NCI-H2107 treated with DMSO at 0.1 percent for 48 hours (cell line): Measurements from ENCODE around the gene SNX30.

Experiments
- DNase-seq: peaks from one replicate; lab custom pipeline; 2025; ENCODE audit not compliant: unreplicated experiment; lab: John Stamatoyannopoulos, UW

SNX30 gene

GRCh38 chr9:112751056-112751795, 666 bp downstream of the SNX30 start:
- peak; percentile 32 for DNase-seq

- DNase-seq = no peak
Observed at GRCh38 chr9:112752334-112753125, 2.0 kb downstream of the SNX30 start.

DNA sequence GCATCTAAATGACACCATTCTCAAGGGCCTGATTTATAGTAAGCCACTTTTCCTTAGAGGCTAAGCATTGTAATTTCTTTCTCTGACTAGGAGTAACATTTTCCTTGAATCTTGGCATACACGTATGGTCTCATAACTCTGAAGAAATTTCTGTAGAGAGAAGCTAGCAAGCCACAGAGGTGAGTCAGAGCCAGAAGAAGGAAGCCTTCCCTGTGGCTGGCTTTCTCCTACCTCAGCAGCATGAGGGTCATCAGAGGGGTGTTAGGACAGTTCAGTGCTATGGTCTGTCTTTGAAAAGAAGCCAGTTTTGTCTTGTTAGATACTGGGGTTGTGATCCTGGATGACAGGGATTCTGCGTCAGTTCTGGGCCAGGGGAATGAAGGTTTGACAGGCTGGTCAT, 3.2 kb downstream of the SNX30 start:
- DNase-seq = no peak

- DNase-seq = no peak
Observed at GRCh38 chr9:112754578-112754977, 4.0 kb downstream of the SNX30 start.

DNA sequence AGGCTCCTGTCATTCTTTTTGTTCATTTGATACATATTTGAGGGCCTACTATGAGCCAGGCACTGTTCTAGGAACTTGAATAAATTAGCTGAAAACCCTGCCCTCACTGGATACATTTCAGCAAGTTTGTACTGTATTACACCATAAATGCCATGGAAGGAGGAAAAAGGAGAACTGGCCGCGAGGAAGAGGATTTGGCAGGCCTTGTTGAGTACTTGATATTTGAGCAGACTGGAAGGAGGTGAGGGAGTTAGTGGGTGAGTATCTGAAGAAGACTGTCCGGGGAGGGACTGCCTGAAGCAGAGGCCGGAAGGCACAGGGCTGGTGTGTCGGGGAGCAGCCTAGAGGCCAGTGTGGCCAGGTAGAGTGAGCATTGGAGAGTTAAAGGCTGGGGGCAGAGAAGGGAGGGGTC, 4.5 kb downstream of the SNX30 start:
- no peak for DNase-seq

DNA sequence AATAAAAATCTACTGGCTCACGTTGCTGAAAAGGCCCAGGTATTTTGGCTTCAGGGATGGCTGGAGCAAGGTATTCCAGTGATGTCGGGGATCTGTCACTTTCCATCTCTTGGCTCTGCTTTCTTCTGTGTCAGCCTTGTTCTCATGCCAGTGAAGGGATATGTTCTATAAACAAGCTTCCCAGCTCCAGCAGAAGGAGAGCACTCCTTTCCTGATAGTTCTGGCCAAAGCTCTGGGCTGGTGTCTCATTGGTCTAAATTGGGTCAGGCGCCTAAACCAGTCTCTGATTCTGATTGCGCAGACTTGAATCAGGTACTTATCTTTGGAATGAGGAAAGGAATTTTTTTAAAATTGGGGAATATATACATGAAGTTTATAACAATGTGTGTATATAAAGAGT, 5.1 kb downstream of the SNX30 start:
- DNase-seq = no peak

DNA sequence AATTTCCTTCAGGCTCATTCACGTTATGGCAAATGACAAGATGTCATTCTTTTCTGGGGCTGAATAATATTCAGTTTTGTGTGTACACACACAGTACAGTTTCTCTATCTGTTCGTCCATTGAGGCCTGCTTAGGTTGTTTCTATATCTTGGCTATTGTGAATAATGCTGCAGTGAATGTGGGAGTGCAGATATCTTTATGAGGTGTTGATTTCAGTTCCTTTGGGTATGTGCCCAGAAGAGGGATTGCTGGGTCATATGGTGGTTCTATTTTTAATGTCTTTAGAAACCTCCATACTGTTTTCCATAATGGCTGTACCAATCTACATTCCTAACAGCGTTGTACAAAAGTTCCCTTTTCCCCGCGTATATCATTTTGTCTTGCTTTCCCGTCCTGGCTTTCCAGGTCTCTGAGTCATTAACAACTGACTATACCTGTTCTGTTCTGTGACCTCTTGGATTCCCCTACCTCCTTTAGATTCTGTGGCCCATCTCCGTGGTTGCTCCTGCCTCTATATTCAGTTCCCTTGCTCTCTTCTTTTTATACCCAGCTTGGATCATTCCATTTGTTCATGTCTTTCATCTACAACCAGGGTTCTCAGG, 6.8 kb downstream of the SNX30 start:
- no peak for DNase-seq

- no peak for DNase-seq
Observed at GRCh38 chr9:112757940-112758339, 7.4 kb downstream of the SNX30 start.

GRCh38 chr9:112760821-112761220, 10.3 kb downstream of the SNX30 start:
- DNase-seq = no peak

GRCh38 chr9:112761912-112762655, 11.5 kb downstream of the SNX30 start:
- DNase-seq = no peak

GRCh38 chr9:112762726-112763518, 12.4 kb downstream of the SNX30 start:
- no peak for DNase-seq

- DNase-seq = no peak
Observed at GRCh38 chr9:112764344-112764743, 13.8 kb downstream of the SNX30 start.

DNA sequence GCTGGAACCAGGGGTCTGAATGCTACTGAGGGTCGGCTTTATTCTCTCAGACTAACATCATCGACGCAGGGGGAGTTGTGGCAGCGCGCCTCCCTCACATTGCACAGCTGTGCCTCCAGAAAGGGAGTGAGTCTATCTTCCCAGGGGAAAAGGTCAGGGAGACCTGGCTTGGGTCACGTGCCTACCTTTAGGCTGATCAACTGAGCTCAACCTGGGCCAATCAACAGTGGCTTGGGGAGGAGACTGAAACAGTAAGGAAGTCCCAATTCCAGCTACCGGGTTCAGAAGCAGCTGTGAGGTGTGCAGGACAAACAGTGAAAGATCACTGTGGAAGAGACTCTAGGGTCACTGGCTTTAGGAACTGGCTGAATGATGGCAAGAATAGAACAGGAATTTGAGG, 14.3 kb downstream of the SNX30 start:
- DNase-seq = no peak

- DNase-seq = no peak
Observed at GRCh38 chr9:112765281-112765680, 14.7 kb downstream of the SNX30 start.

DNA sequence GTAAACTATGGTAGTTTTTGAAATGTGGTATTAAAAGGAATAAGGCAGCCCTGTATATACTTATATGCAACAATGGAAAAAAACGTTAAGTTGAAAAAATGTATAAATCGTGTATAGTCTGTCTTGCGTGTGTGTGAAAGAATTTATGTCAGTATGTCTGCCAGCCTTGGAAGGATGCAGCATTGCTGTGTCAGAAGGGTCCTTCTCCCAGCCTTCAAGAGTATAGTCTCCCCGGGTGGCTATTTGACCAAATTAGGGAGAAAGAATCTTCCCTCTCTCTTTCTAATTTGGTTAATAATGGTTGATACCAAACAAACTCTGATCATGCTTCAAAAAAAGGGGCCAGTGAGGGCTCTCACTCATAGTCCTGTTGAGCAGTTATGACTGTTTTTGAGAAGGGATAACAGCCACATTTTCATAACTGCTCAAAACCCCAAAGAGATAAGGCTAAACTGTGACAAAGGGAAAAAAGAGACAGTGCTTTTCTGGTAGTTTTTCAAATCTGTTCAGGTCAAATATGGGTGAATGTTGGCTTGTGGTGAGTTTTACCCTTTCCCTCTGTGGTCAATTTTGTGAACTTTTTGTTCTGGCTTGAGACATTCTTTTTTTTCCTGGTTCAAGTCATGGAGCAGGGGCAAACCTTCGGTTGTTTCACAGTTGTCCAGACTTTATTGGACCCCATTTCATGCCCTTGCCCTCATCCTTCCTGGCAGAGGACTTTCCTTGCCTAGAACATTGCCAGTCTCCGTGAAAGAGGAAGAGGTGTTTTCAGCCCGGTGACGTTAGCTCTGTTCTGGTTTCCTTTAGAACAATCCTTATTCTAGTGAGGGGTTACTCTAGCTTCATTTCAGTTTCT, 21.0 kb downstream of the SNX30 start:
- DNase-seq = no peak

DNA sequence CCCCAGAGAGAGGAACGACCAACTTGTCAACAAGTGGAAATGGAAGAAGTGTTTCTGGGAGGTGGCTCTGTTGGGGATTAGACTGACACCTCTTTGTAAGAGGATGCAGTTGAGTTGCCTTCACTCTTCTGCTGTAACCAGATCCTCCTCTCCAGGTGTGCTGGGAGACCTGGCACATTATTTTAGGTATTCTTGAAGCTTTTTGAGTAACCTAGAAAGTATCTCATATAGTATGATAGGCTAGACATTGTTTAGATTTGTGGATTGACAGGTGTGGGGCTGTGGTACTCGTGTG, 21.6 kb downstream of the SNX30 start:
- no peak for DNase-seq

GRCh38 chr9:112772551-112772950, 22.0 kb downstream of the SNX30 start:
- DNase-seq = no peak

DNA sequence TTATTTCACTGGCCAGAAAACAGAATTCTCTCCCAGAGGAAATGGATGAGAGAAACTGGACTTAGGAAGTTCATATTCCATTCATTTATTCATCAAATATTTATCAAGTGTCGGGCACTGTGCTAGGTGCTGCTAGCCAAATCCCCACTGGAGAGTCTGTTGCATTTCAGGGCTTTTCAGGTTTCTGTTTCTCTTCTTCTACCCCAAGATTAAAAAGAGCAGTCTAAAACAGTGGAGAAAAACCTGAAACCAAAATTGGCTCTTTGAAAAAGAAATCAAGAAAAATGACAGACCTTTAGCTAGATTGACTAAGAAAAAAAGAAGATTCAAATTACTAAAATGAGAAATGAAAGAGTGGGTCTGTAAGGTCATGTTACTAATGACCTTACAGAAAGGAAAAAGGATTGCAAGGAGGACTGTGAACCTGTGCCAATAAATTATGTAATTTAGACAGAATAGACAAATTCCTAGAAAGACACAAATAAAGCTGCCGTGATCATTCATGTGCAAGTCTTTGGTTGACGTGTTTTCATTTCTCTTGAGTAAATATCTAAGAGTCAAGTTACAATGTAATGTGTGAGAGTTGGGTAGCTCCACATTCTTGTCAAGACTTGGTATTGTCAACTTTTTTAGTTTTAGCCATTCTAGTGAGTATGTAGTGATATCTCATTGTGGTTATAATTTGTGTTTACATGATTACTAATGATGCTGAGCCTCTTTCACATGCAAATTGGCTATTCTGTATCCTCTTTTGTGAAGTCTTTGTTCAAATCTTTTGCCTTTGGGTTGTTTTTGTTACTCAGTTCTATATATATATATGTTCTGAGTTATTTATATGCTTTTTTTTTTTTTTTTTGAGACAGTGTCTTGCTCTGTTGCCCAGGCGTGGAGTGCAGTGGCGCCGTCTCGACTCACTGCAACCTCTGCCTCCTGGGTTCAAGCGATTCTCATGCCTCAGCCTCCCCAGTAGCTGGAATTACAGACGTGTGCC, 23.7 kb downstream of the SNX30 start:
- DNase-seq = no peak

- DNase-seq = no peak
Observed at GRCh38 chr9:112777914-112778313, 27.4 kb downstream of the SNX30 start.
